HCT116 (cell line): Measurements from ENCODE around the gene TSPAN14. TPM values are rescaled to one million over a fixed set of nuclear protein-coding genes. Genes with fewer than 3 reads are reported as not detected.

Experiments used
- ATAC-seq: fragments of 200-7000 bp; cut with Tn5 transposase; 2 replicates; pipeline ENCODE4 v1.9.1; 2020; ENCODE audit warnings: mild to moderate bottlenecking, moderate library complexity
- BruUV-seq: library from RNA; stranded (reverse); fragments of 400-500 nt; replicated peaks from 2 replicates; lab custom pipeline; 2021; lab: Mats Ljungman, UMichigan
- CTCF ChIA-PET: fragments of 300-600 bp; sonication (Branson Sonifier 250); formaldehyde crosslinking; loops from one replicate; lab custom pipeline; 2021; ENCODE audit warnings: antibody characterized with exemption; lab: Charles Lee
- POLR2A ChIA-PET: fragments of 300-600, 350-600 bp; sonication (Branson Sonifier 250); formaldehyde crosslinking; loops from one replicate; lab custom pipeline; 2021; ENCODE audit warnings: antibody characterized with exemption; lab: Charles Lee
- RAD21 ChIA-PET, 2 experiments: fragments of 300-600 bp; sonication (Branson Sonifier 250); formaldehyde crosslinking; loops; one replicate each; lab custom pipeline; 2023; ENCODE audit warnings: low total read pairs in 2 of 2; ENCODE audit not compliant: uncharacterized antibody in 2 of 2, unreplicated experiment in 2 of 2, low non-redundant PET in 1 of 2; lab: Charles Lee
- DNase-seq: peaks from one replicate; pipeline ENCODE4 v3.0.0-alpha.2; 2010; ENCODE audit warnings: low read depth, low spot score
- H2AFZ ChIP-seq: fragments of 200-600 bp; shearing (Covaris generic), sonication (generic); 2 replicates; pipeline ENCODE4 v1.6.1; 2017; ENCODE audit warnings: low read depth, mixed run types, mixed read lengths, antibody characterized with exemption, low read length; ENCODE audit not compliant: poor library complexity, severe bottlenecking
- H3K27ac ChIP-seq: 2 replicates; pipeline ENCODE4 v1.5.1; 2012; ENCODE audit warnings: low read depth, low read length
- H3K27me3 ChIP-seq: fragments of 200-600 bp; sonication (generic); 2 replicates; pipeline ENCODE4 v1.6.1; 2016; ENCODE audit warnings: mixed run types, low read length, mixed read lengths; ENCODE audit not compliant: insufficient read depth
- H3K36me3 ChIP-seq, 2 experiments: fragments of 200-500 bp in 1 of 2; fragments of 200-600 bp in 1 of 2; sonication (Bioruptor generic) in 1 of 2; sonication (generic) in 1 of 2; 2 replicates each; pipeline versions ENCODE4 v1.5.1 to v1.6.1; 2014 to 2016; ENCODE audit warnings: low read length in 2 of 2, inconsistent platforms in 1 of 2, mixed read lengths in 1 of 2, mixed run types in 1 of 2; ENCODE audit not compliant: insufficient read depth in 2 of 2, control insufficient read depth in 1 of 2
- H3K4me1 ChIP-seq, 2 experiments: fragments of 200-600 bp in 1 of 2; sonication (generic) in 1 of 2; 2 replicates each; pipeline versions ENCODE4 v1.5.1 to v1.6.1; 2012 to 2017; ENCODE audit warnings: low read length in 2 of 2, inconsistent platforms in 1 of 2, mild to moderate bottlenecking in 1 of 2, mixed read lengths in 1 of 2, mixed run types in 1 of 2, moderate library complexity in 1 of 2; ENCODE audit not compliant: insufficient read depth in 2 of 2, control insufficient read depth in 1 of 2
- H3K4me2 ChIP-seq: fragments of 200-600 bp; sonication (generic); 2 replicates; pipeline ENCODE4 v1.6.1; 2017; ENCODE audit warnings: mixed run types, low read length, mixed read lengths
- H3K4me3 ChIP-seq, 2 experiments: fragments of 200-600 bp in 1 of 2; sonication (generic) in 1 of 2; replicated peaks in 1 of 2; 2 replicates each; pipeline ENCODE4 v1.5.1; 2011 to 2016; ENCODE audit warnings: low read length in 2 of 2, control low read depth in 1 of 2, low read depth in 1 of 2, mild to moderate bottlenecking in 1 of 2, mixed read lengths in 1 of 2, mixed run types in 1 of 2
- H3K79me2 ChIP-seq: fragments of 200-600 bp; sonication (generic); 2 replicates; pipeline ENCODE4 v1.6.1; 2017; ENCODE audit warnings: mild to moderate bottlenecking, mixed run types, low read length, moderate library complexity, mixed read lengths; ENCODE audit not compliant: insufficient read depth
- H3K9ac ChIP-seq: fragments of 200-600 bp; sonication (generic); 2 replicates; pipeline ENCODE4 v1.6.1; 2016; ENCODE audit warnings: low read length, mixed read lengths
- H3K9me2 ChIP-seq: fragments of 200-600 bp; sonication (generic), shearing (Covaris generic); 2 replicates; pipeline ENCODE4 v1.6.1; 2017; ENCODE audit warnings: mixed run types, mild to moderate bottlenecking, moderate library complexity; ENCODE audit not compliant: insufficient read depth
- H3K9me3 ChIP-seq, 2 experiments: fragments of 200-500 bp in 1 of 2; fragments of 200-600 bp in 1 of 2; sonication (Bioruptor generic) in 1 of 2; sonication (generic) in 1 of 2; 2 replicates each; pipeline ENCODE4 v1.6.1; 2014 to 2017; ENCODE audit warnings: low read length in 2 of 2, mixed read lengths in 2 of 2, inconsistent platforms in 1 of 2, low read depth in 1 of 2, mild to moderate bottlenecking in 1 of 2, mixed run types in 1 of 2, moderate library complexity in 1 of 2; ENCODE audit not compliant: control insufficient read depth in 1 of 2, insufficient read depth in 1 of 2
- H4K20me1 ChIP-seq: fragments of 200-600 bp; sonication (generic), shearing (Covaris generic); 2 replicates; pipeline ENCODE4 v1.6.1; 2017; ENCODE audit warnings: mixed run types, mild to moderate bottlenecking, moderate library complexity; ENCODE audit not compliant: insufficient read depth
- CBX3 ChIP-seq: IDR thresholded peaks from 2 replicates; pipeline ENCODE4 v1.6.1; 2012; ENCODE audit warnings: low read depth
- ELF1 ChIP-seq: IDR thresholded peaks from 2 replicates; pipeline ENCODE4 v1.6.1; 2012; ENCODE audit warnings: low read depth, borderline replicate concordance
- EZH2phosphoT487 ChIP-seq: fragments of 200-600 bp; IDR thresholded peaks from 2 replicates; pipeline ENCODE4 v1.6.1; 2018; ENCODE audit warnings: antibody characterized with exemption, borderline replicate concordance
- FOSL1 ChIP-seq: IDR thresholded peaks from 2 replicates; pipeline ENCODE4 v1.6.1; 2012; ENCODE audit warnings: low read depth
- REST ChIP-seq: IDR thresholded peaks from 2 replicates; pipeline ENCODE4 v1.6.1; 2012; ENCODE audit warnings: low read depth
- YY1 ChIP-seq: IDR thresholded peaks from 2 replicates; pipeline ENCODE4 v1.6.1; 2011; ENCODE audit warnings: low read length, low read depth, moderate library complexity, mild to moderate bottlenecking; ENCODE audit not compliant: insufficient replicate concordance; ENCODE audit errors: extremely low read depth
- ZFX ChIP-seq: fragments of 450-650 bp; IDR thresholded peaks from 2 replicates; pipeline ENCODE4 v1.6.1; 2017
- ZNF274 ChIP-seq: fragments of 200-500 bp; sonication (Bioruptor generic); IDR thresholded peaks from 2 replicates; pipeline ENCODE4 v1.6.1; 2014; ENCODE audit warnings: mild to moderate bottlenecking, low read depth, low read length, inconsistent platforms
- intact Hi-C: fragments of 100-400 bp; cut with micrococcal nuclease; formaldehyde crosslinking; loops from 2 replicates; pipeline ENCODE4 v1.10.0; 2022
- total RNA-seq: library from RNA; stranded (reverse); gene quantifications from one replicate; pipeline ENCODE4 v1.2.1, GENCODE V29; 2021; ENCODE audit not compliant: unreplicated experiment

TSPAN14 gene
- total RNA-seq, 1 experiment from 2014 or later, result 86.8 TPM

GRCh38 chr10:80501381-80501912, 47.3 kb downstream of the TSPAN14 start:
- H3K4me2 ChIP-seq, result peak overlapping the region; percentile 81
- H3K36me3 ChIP-seq, result no peaks in the 10 kb centered on the region
- no TSS peak for BruUV-seq
- H3K9me3 ChIP-seq, result no peaks in the 10 kb centered on the region
- H3K27ac ChIP-seq, result peak overlapping the region; percentile 35
- H3K9me2 ChIP-seq, result no peaks in the 10 kb centered on the region
- peaks cover 97 to 100% of the 10 kb centered on the region in 2 experiments for H3K4me1 ChIP-seq
- ChIA-PET CTCF (interaction anchor here (1.1 to 1.6 kb wide), 2 partner anchors 57 to 119 kb away, joined by 4 to 6 read pairs; no protein-coding TSS in a partner anchor), RAD21 (no interaction called here), POLR2A (no interaction called here)
- no peak for TF ChIP-seq YY1
- no peak for TF ChIP-seq ELF1
- H3K27me3 ChIP-seq, result no peaks in the 10 kb centered on the region
- DNase-seq (no peak), ATAC-seq (no peak; the same call in 1 of the 2 replicates)
- no peak overlapping the region for H2AFZ ChIP-seq
- peaks cover 83% of the 10 kb centered on the region for H3K79me2 ChIP-seq
- H4K20me1 ChIP-seq, result no peaks in the 10 kb centered on the region
- H3K4me3 ChIP-seq, result peak overlapping the region in 1 of 2 experiments; percentile 29; a peak in 2 of 4 replicates
- intact Hi-C loops, result loop anchor here (10.0 kb wide), 1 partner anchor 247 kb away; no protein-coding TSS in a partner anchor
- H3K9ac ChIP-seq, result peak overlapping the region; percentile 60

GRCh38 chr10:80501913-80502521, 47.9 kb downstream of the TSPAN14 start:
- peak overlapping the region; percentile 60 for H3K9ac ChIP-seq
- peak overlapping the region in 1 of 2 experiments; percentile 29; a peak in 1 of 4 replicates for H3K4me3 ChIP-seq
- TF ChIP-seq ZNF274 (no peak), ELF1 (no peak), YY1 (no peak), ZFX (no peak), EZH2phosphoT487 (no peak), FOSL1 (no peak), CBX3 (no peak), REST (no peak)
- RAD21 ChIA-PET, result no interaction called here
- H3K79me2 ChIP-seq, result peaks cover 83% of the 10 kb centered on the region
- peak overlapping the region; percentile 81 for H3K4me2 ChIP-seq
- DNase-seq (no peak), ATAC-seq (no peak)
- H3K4me1 ChIP-seq, result peaks cover 97 to 100% of the 10 kb centered on the region in 2 experiments
- H4K20me1 ChIP-seq, result no peaks in the 10 kb centered on the region
- H3K9me2 ChIP-seq, result no peaks in the 10 kb centered on the region
- no peaks in the 10 kb centered on the region for H3K27me3 ChIP-seq
- BruUV-seq, result no TSS peak
- POLR2A ChIA-PET, result interaction anchor here (1.0 kb wide), 1 partner anchor 42 kb away, joined by 3 read pairs; no protein-coding TSS in a partner anchor
- no peaks in the 10 kb centered on the region; a peak in 1 of 4 replicates for H3K36me3 ChIP-seq
- no peaks in the 10 kb centered on the region for H3K9me3 ChIP-seq
- intact Hi-C loops, result loop anchor here (10.0 kb wide), 1 partner anchor 247 kb away; no protein-coding TSS in a partner anchor
- H3K27ac ChIP-seq, result peak overlapping the region; percentile 35
- H2AFZ ChIP-seq, result no peak overlapping the region
- CTCF ChIA-PET, result interaction anchor here (1.1 to 1.6 kb wide), 2 partner anchors 58 to 119 kb away, joined by 4 to 6 read pairs; no protein-coding TSS in a partner anchor
